Transverse colon (tissue), 4 donors: ENCODE measurements around the gene WBP1. TPM values are rescaled to one million over a fixed set of nuclear protein-coding genes. Genes with fewer than 3 reads are reported as not detected.
A peak's percentile ranks its signal among the peaks of the same experiment; 100 is the strongest.

Experiments used
- DNase-seq: peaks from one replicate; pipeline ENCODE4 v3.0.0-alpha.2; 2019
- H3K27ac ChIP-seq, 4 donors: fragments of 200-600 bp; sonication (generic); 2 replicates each; pipeline ENCODE4 v1.5.1; 2016 to 2018; ENCODE audit warnings: inconsistent platforms in 4 of 4
- H3K27me3 ChIP-seq: fragments of 200-600 bp; sonication (generic); 2 replicates; pipeline ENCODE4 v1.5.1; 2017; ENCODE audit warnings: inconsistent platforms
- H3K36me3 ChIP-seq, 4 donors: fragments of 200-600 bp; sonication (generic); 2 replicates each; pipeline ENCODE4 v1.5.1; 2017 to 2019; ENCODE audit warnings: inconsistent platforms in 4 of 4
- H3K4me1 ChIP-seq, 4 donors: fragments of 200-600 bp; sonication (generic); 2 replicates each; pipeline ENCODE4 v1.5.1; 2017 to 2020; ENCODE audit warnings: inconsistent platforms in 4 of 4
- H3K4me3 ChIP-seq, 4 donors: fragments of 200-600 bp; sonication (generic); 1 replicate in 1 of 4; 2 replicates in 3 of 4; pipeline versions ENCODE4 v1.5.1 to v1.6.1; 2017 to 2019; ENCODE audit warnings: inconsistent platforms in 4 of 4
- H3K9me3 ChIP-seq, 2 donors: fragments of 200-600 bp; sonication (generic); 2 replicates each; pipeline ENCODE4 v1.5.1; 2017 to 2019; ENCODE audit warnings: inconsistent platforms in 2 of 2
- CTCF ChIP-seq, 5 experiments: fragments of 200-600 bp in 3 of 5; fragments of 450-650 bp in 2 of 5; sonication (generic) in 3 of 5; IDR thresholded peaks; 1 replicate in 2 of 5; 2 replicates in 3 of 5; pipeline ENCODE4 v1.5.1; 2016 to 2017; ENCODE audit warnings: antibody characterized with exemption in 5 of 5, inconsistent platforms in 3 of 5, mild to moderate bottlenecking in 2 of 5, moderate library complexity in 1 of 5
- EP300 ChIP-seq: sonication (generic); formaldehyde crosslinking; IDR thresholded peaks from one replicate; pipeline ENCODE4 v1.6.1; 2017; ENCODE audit warnings: antibody characterized with exemption, low read depth
- POLR2A ChIP-seq: fragments of 450-650 bp; IDR thresholded peaks from one replicate; pipeline ENCODE4 v1.6.1; 2016; ENCODE audit warnings: antibody characterized with exemption, mild to moderate bottlenecking, moderate library complexity
- POLR2AphosphoS5 ChIP-seq, 3 donors: sonication (generic); formaldehyde crosslinking; IDR thresholded peaks; one replicate each; pipeline ENCODE4 v1.6.1; 2016; ENCODE audit warnings: antibody characterized with exemption in 3 of 3
- WGBS, 2 donors: methylation state at CpG; one replicate each; pipeline ENCODE4 v1.1.5; 2018; ENCODE audit warnings: low coverage in 1 of 2; 5-methylcytosine and 5-hydroxymethylcytosine counted together
- in situ Hi-C, 4 donors: fragments of 200-750 bp; cut with MboI; loops; one replicate each; pipeline versions ENCODE4 v1.15.0 to v1.15.1; 2017; ENCODE audit warnings: low sequenced_read_pairs in 3 of 4, low pct_ligation_motif_present in 1 of 4, low pct_unique_long_range_greater_than_20kb in 1 of 4
- intact Hi-C: fragments of 100-400 bp; cut with DNase I; formaldehyde crosslinking; loops from one replicate; pipeline ENCODE4 v1.15.1; 2023; ENCODE audit warnings: low total_unique reads
- total RNA-seq, 4 donors: library from RNA; depleted of rRNA; stranded (reverse); fragments of >200 nt; gene quantifications; one replicate each; pipeline ENCODE4 v1.1.0, GENCODE V29; 2016

The WBP1 gene
- total RNA-seq, result 100 to 1,000 TPM in 1 of 4 donors, 10 to 100 TPM in 3; 59.5 to 101 (median 62.7) TPM

GRCh38 chr2:74458132-74458937, at the start of gene WBP1:
WBP1 (plus strand) TSS chr2:74458438; CDS start chr2:74458603, 165 bp downstream.
- Histone ChIP-seq H3K4me3 (peak within 1 kb of the TSS; percentile 58 to 77 (median 66)), H3K27me3 (no peaks in the 10 kb centered on the region), H3K36me3 (no peaks in the 10 kb centered on the region), H3K27ac (peak within 1 kb of the TSS; percentile 96 to 99 (median 98)), H3K9me3 (no peaks in the 10 kb centered on the region), H3K4me1 (peaks cover 21 to 32% (median 27%) of the 10 kb centered on the region in 4 donors)
- TF ChIP-seq CTCF (IDR thresholded peaks at IDR 0.05) (no peak), EP300 (no peak), POLR2AphosphoS5 (IDR thresholded peaks at IDR 0.05) (peak in 2 of 3 donors; percentile 62 to 89), POLR2A (peak; percentile 83)
- peak; percentile 100 for DNase-seq
- in situ Hi-C loops, result no loop called here
- WGBS, 2 donors, result 1% methylated on average over 38 of the region's 38 CpGs; no CpG with 5 or more reads in 1 of the 2 donors
- intact Hi-C loops, result no loop called here

- no peak overlapping the region for H3K27ac ChIP-seq
- no peak for DNase-seq
- H3K9me3 ChIP-seq, result no peaks in the 10 kb centered on the region
- no peaks in the 10 kb centered on the region for H3K27me3 ChIP-seq
- no peaks in the 10 kb centered on the region for H3K36me3 ChIP-seq
- TF ChIP-seq CTCF (IDR thresholded peaks at IDR 0.05) (no peak), EP300 (no peak), POLR2AphosphoS5 (IDR thresholded peaks at IDR 0.05) (no peak), POLR2A (no peak)
- no peak overlapping the region for H3K4me3 ChIP-seq
- 48 to 60% methylated on average over 1 to 8 of the region's 8 CpGs for WGBS, 2 donors
- in situ Hi-C loops (no loop called here), intact Hi-C loops (no loop called here)
- H3K4me1 ChIP-seq, result peaks cover 3 to 15% (median 10%) of the 10 kb centered on the region in 4 donors
Measured at GRCh38 chr2:74413001-74413698, 45.1 kb upstream of the WBP1 start.

GRCh38 chr2:74414441-74414840, 43.8 kb upstream of the WBP1 start:
- Histone ChIP-seq H3K9me3 (no peaks in the 10 kb centered on the region), H3K4me3 (peak overlapping the region; percentile 29 to 52 (median 40))
- DNase-seq, result no peak

More at GRCh38 chr2:74414441-74414840, 43.8 kb upstream of the WBP1 start:
- 79% methylated on average over 19 of the region's 19 CpGs; no CpG with 5 or more reads in 1 of the 2 donors for WGBS, 2 donors
- Histone ChIP-seq H3K27me3 (no peaks in the 10 kb centered on the region), H3K4me1 (peaks cover 3 to 15% (median 10%) of the 10 kb centered on the region in 4 donors), H3K27ac (peak overlapping the region in 3 of 4 donors; percentile 49 to 71 (median 50)), H3K36me3 (no peaks in the 10 kb centered on the region)
- in situ Hi-C loops, result no loop called here
- TF ChIP-seq POLR2A (no peak), POLR2AphosphoS5 (IDR thresholded peaks at IDR 0.05) (no peak), EP300 (no peak), CTCF (IDR thresholded peaks at IDR 0.05) (no peak)
- intact Hi-C loops, result no loop called here
